ENCODE results near the gene TRMT5.

TRMT5 gene

DNA sequence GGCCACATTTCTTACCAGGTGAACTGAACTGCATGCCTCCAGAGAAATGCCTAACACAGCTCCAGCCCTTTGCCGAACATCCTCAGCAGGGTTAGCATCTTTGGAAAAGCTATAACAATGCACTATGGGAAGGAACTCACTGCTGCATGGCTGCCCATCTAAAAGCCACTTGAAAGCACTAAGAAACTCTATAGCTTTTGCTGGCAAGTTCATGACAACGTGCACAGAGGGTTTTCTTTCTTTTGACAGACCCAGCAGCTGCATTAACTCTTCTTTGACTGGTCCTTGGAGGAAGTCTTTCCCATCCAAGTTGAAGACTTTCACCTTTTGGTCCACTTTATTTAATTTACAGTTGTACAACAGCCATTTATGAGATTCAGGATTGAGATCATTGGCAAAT lies 5.3 kb downstream of the TRMT5 start:
- peaks cover 0 to 8% of the 10 kb centered on the region in 2 experiments for H3K36me3 ChIP-seq (ENCODE audit: control insufficient read depth in 1 of 2, insufficient read depth in 2 of 2, low read length in 2 of 2)
- no CpG with 5 or more reads among the region's 2 CpGs for WGBS (ENCODE audit: extremely low coverage, insufficient coverage, insufficient read length)
- no peak for DNase-seq

DNA sequence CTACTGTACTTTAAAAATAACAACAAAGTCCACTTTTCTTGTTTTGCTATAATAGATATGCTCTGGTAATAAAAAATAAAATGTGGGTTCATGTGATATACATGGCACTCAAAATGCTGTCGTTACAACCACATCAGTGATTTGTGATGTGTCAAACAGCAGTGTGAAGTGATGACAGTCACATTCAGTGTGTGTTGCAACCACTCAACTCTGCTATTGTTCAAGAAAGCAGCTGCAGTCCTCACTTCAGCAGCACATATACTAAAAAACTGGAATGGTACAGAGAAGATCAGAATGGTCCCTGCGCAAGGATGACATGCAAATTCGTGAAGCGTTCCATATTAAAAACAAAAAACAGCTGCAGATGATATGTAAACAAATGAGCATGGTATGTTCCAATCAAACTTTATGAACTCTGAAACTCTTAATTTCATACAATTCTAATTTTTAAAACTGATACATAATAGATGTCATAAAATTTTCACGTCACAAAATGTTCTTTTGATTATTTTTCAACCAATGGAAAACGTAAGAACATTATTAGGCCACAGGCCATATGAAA lies 6.7 kb downstream of the TRMT5 start:
- Histone ChIP-seq H3K4me3 (ENCODE audit: low read depth, low read length) (no peak overlapping the region), H3K4ac (ENCODE audit: low read depth, low read length) (no peak overlapping the region), H3K4me2 (ENCODE audit: low read length) (no peak overlapping the region), H2BK120ac (ENCODE audit: insufficient read depth, low read length, poor library complexity) (no peak overlapping the region), H2BK5ac (ENCODE audit: low read depth, low read length, poor library complexity) (no peak overlapping the region), H3K79me1 (ENCODE audit: low read length) (no peaks in the 10 kb centered on the region), H3K14ac (ENCODE audit: low read length) (no peak overlapping the region), H3K79me2 (ENCODE audit: control insufficient read depth, insufficient read depth, low read length, poor library complexity) (no peaks in the 10 kb centered on the region), H4K8ac (ENCODE audit: low read depth, low read length) (no peak overlapping the region), H2BK12ac (ENCODE audit: low read length) (no peak overlapping the region), H4K91ac (ENCODE audit: low read depth, low read length) (no peak overlapping the region), H3K9ac (ENCODE audit: low read length) (no peak overlapping the region), H3K27ac (ENCODE audit: low read depth, low read length) (no peak overlapping the region), H3K27me3 (ENCODE audit: insufficient read depth, low read length) (no peaks in the 10 kb centered on the region), H2AFZ (ENCODE audit: insufficient read depth, low read length, poor library complexity) (no peak overlapping the region), H3K18ac (ENCODE audit: low read length) (no peak overlapping the region), H3K9me3 (ENCODE audit: insufficient read depth, low read depth, low read length) (no peaks in the 10 kb centered on the region), H3K36me3 (ENCODE audit: control insufficient read depth in 1 of 2, insufficient read depth in 2 of 2, low read length in 2 of 2) (peaks cover 0 to 8% of the 10 kb centered on the region in 2 experiments), H2AK5ac (ENCODE audit: low read length) (no peak overlapping the region), H3K23ac (ENCODE audit: low read length) (no peak overlapping the region), H4K12ac (ENCODE audit: low read depth, low read length) (no peak overlapping the region), H3K4me1 (ENCODE audit: control insufficient read depth in 1 of 2, insufficient read depth in 2 of 2, low read length in 2 of 2) (no peaks in the 10 kb centered on the region)
- no peak for DNase-seq
- no CpG with 5 or more reads among the region's 6 CpGs for whole genome bisulfite sequencing (ENCODE audit: extremely low coverage, insufficient coverage, insufficient read length)

More for the DNA sequence above, 5.3 kb downstream of the TRMT5 start:
- Histone ChIP-seq H2AFZ (ENCODE audit: insufficient read depth, low read length, poor library complexity) (no peak overlapping the region), H2BK120ac (ENCODE audit: insufficient read depth, low read length, poor library complexity) (no peak overlapping the region), H3K27me3 (ENCODE audit: insufficient read depth, low read length) (no peaks in the 10 kb centered on the region), H3K9ac (ENCODE audit: low read length) (no peak overlapping the region), H2AK5ac (ENCODE audit: low read length) (no peak overlapping the region), H2BK12ac (ENCODE audit: low read length) (no peak overlapping the region), H3K79me1 (ENCODE audit: low read length) (no peaks in the 10 kb centered on the region), H3K23ac (ENCODE audit: low read length) (no peak overlapping the region), H3K4me1 (ENCODE audit: control insufficient read depth in 1 of 2, insufficient read depth in 2 of 2, low read length in 2 of 2) (no peaks in the 10 kb centered on the region), H3K14ac (ENCODE audit: low read length) (no peak overlapping the region), H3K79me2 (ENCODE audit: control insufficient read depth, insufficient read depth, low read length, poor library complexity) (no peaks in the 10 kb centered on the region), H3K4me2 (ENCODE audit: low read length) (no peak overlapping the region), H4K8ac (ENCODE audit: low read depth, low read length) (no peak overlapping the region), H3K27ac (ENCODE audit: low read depth, low read length) (no peak overlapping the region), H3K18ac (ENCODE audit: low read length) (no peak overlapping the region), H4K12ac (ENCODE audit: low read depth, low read length) (no peak overlapping the region), H3K4ac (ENCODE audit: low read depth, low read length) (no peak overlapping the region), H3K9me3 (ENCODE audit: insufficient read depth, low read depth, low read length) (no peaks in the 10 kb centered on the region), H4K91ac (ENCODE audit: low read depth, low read length) (no peak overlapping the region), H2BK5ac (ENCODE audit: low read depth, low read length, poor library complexity) (no peak overlapping the region), H3K4me3 (ENCODE audit: low read depth, low read length) (no peak overlapping the region)

DNA sequence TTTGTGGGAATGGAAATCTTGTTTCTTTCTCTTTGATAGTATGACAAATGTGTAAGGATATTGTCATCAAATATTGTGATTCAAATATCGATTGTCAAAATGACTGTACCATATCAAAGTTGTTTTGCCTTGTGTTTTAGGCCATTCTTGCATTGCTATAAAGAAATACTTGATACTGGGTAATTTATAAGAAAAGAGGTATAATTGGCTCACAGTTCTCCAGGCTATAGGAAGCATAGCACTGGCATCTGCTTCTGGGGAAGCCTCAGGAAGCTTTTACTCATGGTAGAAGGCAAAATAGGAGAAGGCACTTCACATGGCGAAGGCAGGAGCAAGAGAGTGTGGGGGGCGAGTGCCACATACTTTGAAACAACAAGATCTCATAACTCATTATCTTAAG lies 7.8 kb downstream of the TRMT5 start:
- no peak overlapping the region for H3K4ac ChIP-seq (ENCODE audit: low read depth, low read length)
- H3K9me3 ChIP-seq (ENCODE audit: insufficient read depth, low read depth, low read length), result no peaks in the 10 kb centered on the region
- no peak for DNase-seq
- no peak overlapping the region for H4K8ac ChIP-seq (ENCODE audit: low read depth, low read length)
- WGBS (ENCODE audit: extremely low coverage, insufficient coverage, insufficient read length), result no CpG with 5 or more reads among the region's 3 CpGs
- H3K23ac ChIP-seq (ENCODE audit: low read length), result no peak overlapping the region
- peaks cover 0 to 8% of the 10 kb centered on the region in 2 experiments for H3K36me3 ChIP-seq (ENCODE audit: control insufficient read depth in 1 of 2, insufficient read depth in 2 of 2, low read length in 2 of 2)
- H3K4me2 ChIP-seq (ENCODE audit: low read length), result no peak overlapping the region
- no peak overlapping the region for H3K9ac ChIP-seq (ENCODE audit: low read length)
- no peaks in the 10 kb centered on the region for H3K4me1 ChIP-seq (ENCODE audit: control insufficient read depth in 1 of 2, insufficient read depth in 2 of 2, low read length in 2 of 2)
- H4K12ac ChIP-seq (ENCODE audit: low read depth, low read length), result no peak overlapping the region
- no peak overlapping the region for H3K14ac ChIP-seq (ENCODE audit: low read length)
- no peak overlapping the region for H3K4me3 ChIP-seq (ENCODE audit: low read depth, low read length)
- H2BK5ac ChIP-seq (ENCODE audit: low read depth, low read length, poor library complexity), result no peak overlapping the region
- H2AK5ac ChIP-seq (ENCODE audit: low read length), result no peak overlapping the region
- H3K79me2 ChIP-seq (ENCODE audit: control insufficient read depth, insufficient read depth, low read length, poor library complexity), result no peaks in the 10 kb centered on the region
- no peak overlapping the region for H2AFZ ChIP-seq (ENCODE audit: insufficient read depth, low read length, poor library complexity)
- H2BK120ac ChIP-seq (ENCODE audit: insufficient read depth, low read length, poor library complexity), result no peak overlapping the region
- no peak overlapping the region for H4K91ac ChIP-seq (ENCODE audit: low read depth, low read length)
- H2BK12ac ChIP-seq (ENCODE audit: low read length), result no peak overlapping the region
- H3K18ac ChIP-seq (ENCODE audit: low read length), result no peak overlapping the region
- H3K27me3 ChIP-seq (ENCODE audit: insufficient read depth, low read length), result no peaks in the 10 kb centered on the region
- H3K79me1 ChIP-seq (ENCODE audit: low read length), result no peaks in the 10 kb centered on the region
- H3K27ac ChIP-seq (ENCODE audit: low read depth, low read length), result no peak overlapping the region

DNA sequence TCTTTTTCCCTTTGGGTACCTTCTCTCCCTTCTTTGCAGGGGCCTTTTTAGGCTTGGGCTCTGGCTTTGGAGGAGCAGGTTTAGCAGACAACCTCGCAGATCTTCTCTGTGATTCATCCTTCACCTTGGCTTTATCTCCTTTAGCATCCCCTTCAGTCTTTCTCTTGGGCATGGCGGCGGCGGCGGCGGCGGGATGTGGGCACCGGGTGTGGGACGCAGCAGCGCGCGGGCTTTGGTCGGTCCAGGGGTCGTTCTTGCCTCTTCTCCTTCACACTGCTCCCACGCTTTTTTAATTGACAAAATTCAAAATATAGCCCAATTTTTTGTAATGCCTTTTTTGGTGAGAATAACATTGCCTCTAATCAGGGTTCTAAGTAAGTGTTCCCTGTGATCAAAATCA lies 8.6 kb downstream of the TRMT5 start:
- Histone ChIP-seq H2AFZ (ENCODE audit: insufficient read depth, low read length, poor library complexity) (no peak overlapping the region), H4K12ac (ENCODE audit: low read depth, low read length) (no peak overlapping the region), H2BK120ac (ENCODE audit: insufficient read depth, low read length, poor library complexity) (no peak overlapping the region), H3K79me1 (ENCODE audit: low read length) (no peaks in the 10 kb centered on the region), H3K23ac (ENCODE audit: low read length) (no peak overlapping the region), H4K8ac (ENCODE audit: low read depth, low read length) (no peak overlapping the region), H3K4ac (ENCODE audit: low read depth, low read length) (no peak overlapping the region), H2AK5ac (ENCODE audit: low read length) (no peak overlapping the region), H3K36me3 (ENCODE audit: control insufficient read depth in 1 of 2, insufficient read depth in 2 of 2, low read length in 2 of 2) (peaks cover 0 to 8% of the 10 kb centered on the region in 2 experiments), H3K18ac (ENCODE audit: low read length) (no peak overlapping the region), H3K14ac (ENCODE audit: low read length) (no peak overlapping the region), H3K79me2 (ENCODE audit: control insufficient read depth, insufficient read depth, low read length, poor library complexity) (no peaks in the 10 kb centered on the region), H3K9me3 (ENCODE audit: insufficient read depth, low read depth, low read length) (no peaks in the 10 kb centered on the region), H2BK5ac (ENCODE audit: low read depth, low read length, poor library complexity) (no peak overlapping the region), H3K9ac (ENCODE audit: low read length) (no peak overlapping the region), H3K4me2 (ENCODE audit: low read length) (no peak overlapping the region), H3K27me3 (ENCODE audit: insufficient read depth, low read length) (no peaks in the 10 kb centered on the region), H3K27ac (ENCODE audit: low read depth, low read length) (no peak overlapping the region), H3K4me1 (ENCODE audit: control insufficient read depth in 1 of 2, insufficient read depth in 2 of 2, low read length in 2 of 2) (no peaks in the 10 kb centered on the region), H2BK12ac (ENCODE audit: low read length) (no peak overlapping the region), H3K4me3 (ENCODE audit: low read depth, low read length) (no peak overlapping the region), H4K91ac (ENCODE audit: low read depth, low read length) (no peak overlapping the region)
- DNase-seq, result no peak
- WGBS (ENCODE audit: extremely low coverage, insufficient coverage, insufficient read length), result no CpG with 5 or more reads among the region's 15 CpGs

Data from trophoblast cell (in vitro differentiated cells and primary cell).